K562 (cell line): ENCODE results near the gene POGZ. TPM values are rescaled to one million over a fixed set of nuclear protein-coding genes. Genes with fewer than 3 reads are reported as not detected.

Experiments
- CHD2 ChIP-seq: IDR thresholded peaks from 2 replicates; pipeline ENCODE4 v1.6.1; 2011; ENCODE audit warnings: low read depth, low read length
- CXXC5 ChIP-seq: fragments of 250-450 bp; sonication (Bioruptor Pico); IDR thresholded peaks from 2 replicates; pipeline ENCODE4 v1.8.0; 2022; ENCODE audit warnings: inconsistent platforms, mild to moderate bottlenecking, moderate library complexity
- HMG20B ChIP-seq: fragments of 250-450 bp; sonication (Bioruptor Pico); IDR thresholded peaks from 2 replicates; pipeline ENCODE4 v1.5.0; 2021; ENCODE audit warnings: mild to moderate bottlenecking
- JUN ChIP-seq, 2 experiments: sonication (generic) in 1 of 2; formaldehyde crosslinking in 1 of 2; IDR thresholded peaks; 2 replicates each; pipeline versions ENCODE4 v1.6.1 to v1.8.0; 2012 to 2022; ENCODE audit warnings: borderline replicate concordance in 2 of 2, mild to moderate bottlenecking in 2 of 2, improper control_type of control experiment in 1 of 2, low read depth in 1 of 2, low read length in 1 of 2, missing genetic modification reagents in 1 of 2
- NONO ChIP-seq, 2 experiments: fragments of 200-400 bp in 1 of 2; fragments of 450-650 bp in 1 of 2; formaldehyde crosslinking in 1 of 2; IDR thresholded peaks; 2 replicates each; pipeline ENCODE4 v1.6.1; 2017; ENCODE audit warnings: low read depth in 2 of 2, mild to moderate bottlenecking in 2 of 2, moderate library complexity in 2 of 2, low read length in 1 of 2
- PBX2 ChIP-seq, 2 experiments: IDR thresholded peaks in 1 of 2; conservative IDR thresholded peaks in 1 of 2; 2 replicates each; pipeline ENCODE4 v1.6.1; 2016; ENCODE audit warnings: low read depth in 2 of 2, mild to moderate bottlenecking in 1 of 2, missing compliant biosample characterization in 1 of 2, missing genetic modification characterization in 1 of 2, moderate library complexity in 1 of 2
- PHF8 ChIP-seq: fragments of 200-600 bp; sonication (generic); IDR thresholded peaks from 2 replicates; pipeline ENCODE4 v1.6.1; 2012; ENCODE audit warnings: mixed run types, mild to moderate bottlenecking, inconsistent platforms, low read length, moderate library complexity, borderline replicate concordance
- POLR2AphosphoS5 ChIP-seq: IDR thresholded peaks from 2 replicates; pipeline ENCODE4 v1.6.1; 2011; ENCODE audit warnings: mild to moderate bottlenecking, low read depth, low read length, moderate library complexity; ENCODE audit not compliant: control insufficient read depth, insufficient read depth
- RAD21 ChIP-seq, 2 experiments: fragments of 250-450 bp in 1 of 2; fragments of 450-650 bp in 1 of 2; sonication (Bioruptor Pico) in 1 of 2; formaldehyde crosslinking in 1 of 2; IDR thresholded peaks in 1 of 2; conservative IDR thresholded peaks in 1 of 2; 2 replicates each; pipeline versions ENCODE4 v1.4.0 to v1.8.0; 2020 to 2022; ENCODE audit warnings: mild to moderate bottlenecking in 2 of 2, moderate library complexity in 1 of 2
- RBM15 ChIP-seq: fragments of 200-400 bp; formaldehyde crosslinking; IDR thresholded peaks from 2 replicates; pipeline ENCODE4 v1.6.1; 2018; ENCODE audit warnings: mild to moderate bottlenecking, low read length, moderate library complexity; ENCODE audit not compliant: insufficient read depth
- RBM34 ChIP-seq: fragments of 200-400 bp; formaldehyde crosslinking; IDR thresholded peaks from 2 replicates; pipeline ENCODE4 v1.6.1; 2018; ENCODE audit warnings: low read length, borderline replicate concordance; ENCODE audit not compliant: insufficient read depth
- RNF219 ChIP-seq: fragments of 250-450 bp; sonication (Bioruptor Pico); IDR thresholded peaks from 2 replicates; pipeline ENCODE4 v1.5.0; 2022; ENCODE audit warnings: mild to moderate bottlenecking
- SIN3A ChIP-seq, 2 experiments: fragments of 150-350 bp in 1 of 2; IDR thresholded peaks; 2 replicates each; pipeline ENCODE4 v1.6.1; 2011 to 2016; ENCODE audit warnings: borderline replicate concordance in 2 of 2, low read depth in 2 of 2, low read length in 2 of 2, mild to moderate bottlenecking in 2 of 2, moderate library complexity in 2 of 2; ENCODE audit not compliant: control insufficient read depth in 1 of 2
- SIN3B ChIP-seq: fragments of 450-650 bp; IDR thresholded peaks from 2 replicates; pipeline ENCODE4 v1.6.1; 2017; ENCODE audit warnings: low read depth, mild to moderate bottlenecking, moderate library complexity
- SMARCC2 ChIP-seq: fragments of 450-650 bp; IDR thresholded peaks from 2 replicates; pipeline ENCODE4 v1.6.1; 2017; ENCODE audit warnings: antibody characterized with exemption, moderate library complexity, mild to moderate bottlenecking, low read depth
- SMC3 ChIP-seq: conservative IDR thresholded peaks from 2 replicates; pipeline ENCODE4 v1.6.1; 2011; ENCODE audit warnings: low read depth, low read length, improper control_type of control experiment; ENCODE audit not compliant: insufficient read depth
- TFAP4 ChIP-seq: sonication (generic); formaldehyde crosslinking; IDR thresholded peaks from 2 replicates; pipeline ENCODE4 v1.8.0; 2022; ENCODE audit warnings: missing genetic modification reagents, mild to moderate bottlenecking, moderate library complexity, borderline replicate concordance
- ZNF644 ChIP-seq: fragments of 200-800 bp; sonication (Bioruptor generic); IDR thresholded peaks from 2 replicates; pipeline ENCODE4 v1.6.1; 2016; ENCODE audit warnings: low read depth, missing genetic modification characterization, missing compliant biosample characterization
- ZNF75A ChIP-seq: fragments of 450-650 bp; formaldehyde crosslinking; IDR thresholded peaks from 2 replicates; pipeline ENCODE4 v1.4.0; 2020; ENCODE audit warnings: mild to moderate bottlenecking
- ZNF766 ChIP-seq: fragments of 200-800 bp; sonication (Bioruptor generic); conservative IDR thresholded peaks from 2 replicates; pipeline ENCODE4 v1.6.1; 2016; ENCODE audit warnings: missing genetic modification characterization, missing compliant biosample characterization
- polyA plus RNA-seq, 8 experiments: library from polyadenylated mRNA; depleted of rRNA in 4 of 8; stranded (reverse) in 5 of 8; unstranded in 3 of 8; fragments of >200 nt; fragmentation: Nextera tagmentation in 2 of 8; fragmentation: Illumina TruSeq in 1 of 8; extraction: Ambion mirVana in 2 of 8; extraction: Trizol in 1 of 8; gene quantifications; 2 replicates each; pipeline versions ENCODE4 v1.2.1 to v1.2.3, GENCODE V29; 2011 to 2014; ENCODE audit warnings: inconsistent platforms in 1 of 8, missing spikeins in 1 of 8
- total RNA-seq, 7 experiments: library from RNA; depleted of rRNA in 6 of 7; stranded (reverse); fragments of >200 nt in 6 of 7; fragmentation: Illumina TruSeq in 2 of 7; extraction: Trizol in 2 of 7; gene quantifications; 2 replicates each; pipeline versions ENCODE4 v1.2.1 to v1.2.3, GENCODE V29; 2011 to 2021; ENCODE audit warnings: low replicate concordance in 1 of 7

The POGZ gene
- total and polyA plus RNA-seq, 9 of the 15 experiments (the other 6 are each of a cell fraction or from before 2014, with no cell fraction given), result 9.4 to 40.6 (median 21.6) TPM

GRCh38 chr1:151459331-151460046, at the start of gene POGZ (continued):
- TF ChIP-seq ZNF766 (CRISPR knock-in tag) (peak; percentile 76; the same call in 1 of the 2 replicates), PBX2 (CRISPR knock-in tag; IDR thresholded peaks at IDR 0.05; ENCODE audit: low read depth) (no peak), PBX2 (tag; conservative IDR thresholded peaks at IDR 0.05; ENCODE audit: low read depth) (peak; percentile 54), POLR2AphosphoS5 (peak; percentile 59), RAD21 (CRISPR knock-in tag; conservative IDR thresholded peaks at IDR 0.05 in 1 of 2, IDR thresholded peaks at IDR 0.05 in 1 of 2) (no peak), CHD2 (peak; percentile 84), ZNF75A (CRISPR knock-in tag) (no peak), PHF8 (peak; percentile 27; the same call in 1 of the 2 replicates), SMC3 (no peak), NONO (IDR thresholded peaks at IDR 0.05; ENCODE audit: low read depth in 2 of 2, low read length in 1 of 2) (no peak), JUN (IDR thresholded peaks at IDR 0.05; ENCODE audit: borderline replicate concordance, low read depth, low read length) (no peak), JUN (CRISPR knock-in tag; IDR thresholded peaks at IDR 0.05; ENCODE audit: borderline replicate concordance) (no peak), ZNF644 (tag) (peak; percentile 69; the same call in 1 of the 2 replicates), TFAP4 (CRISPR knock-in tag) (peak; percentile 33; the same call in 1 of the 2 replicates), HMG20B (CRISPR knock-in tag) (no peak), SIN3B (no peak), RBM15 (no peak), SMARCC2 (no peak), SIN3A (IDR thresholded peaks at IDR 0.05; ENCODE audit: borderline replicate concordance in 2 of 2, control insufficient read depth in 1 of 2, low read depth in 2 of 2, low read length in 2 of 2) (no peak), CXXC5 (CRISPR knock-in tag) (peak; percentile 87), RNF219 (CRISPR knock-in tag) (no peak), RBM34 (no peak)
